WI38 (cell line): Measurements from ENCODE around the gene VTA1.
"Not testable (repeated sequence)": the region's sequence is repeated elsewhere in the genome, so short reads cannot be mapped to it uniquely, and the experiment has no call there.

Source experiments
- H3K4me3 ChIP-seq: 2 replicates; pipeline ENCODE4 v1.5.1; 2011; ENCODE audit warnings: low read depth, mild to moderate bottlenecking, control low read depth, low read length
- CTCF ChIP-seq: IDR thresholded peaks from 2 replicates; pipeline ENCODE4 v1.5.1; 2012; ENCODE audit warnings: low read depth, mild to moderate bottlenecking, control low read depth, low read length

Gene VTA1, protein sequence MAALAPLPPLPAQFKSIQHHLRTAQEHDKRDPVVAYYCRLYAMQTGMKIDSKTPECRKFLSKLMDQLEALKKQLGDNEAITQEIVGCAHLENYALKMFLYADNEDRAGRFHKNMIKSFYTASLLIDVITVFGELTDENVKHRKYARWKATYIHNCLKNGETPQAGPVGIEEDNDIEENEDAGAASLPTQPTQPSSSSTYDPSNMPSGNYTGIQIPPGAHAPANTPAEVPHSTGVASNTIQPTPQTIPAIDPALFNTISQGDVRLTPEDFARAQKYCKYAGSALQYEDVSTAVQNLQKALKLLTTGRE

GRCh38 chr6:142146828-142147662, at the start of gene VTA1, which contains the start of gene NMBR:
Gene VTA1, plus strand, starts transcription at chr6:142147263. Its CDS starts 25 bp downstream, at chr6:142147288.
Gene NMBR, minus strand, starts transcription at chr6:142147122. Its CDS starts 58,464 bp downstream, at chr6:142088658.
- H3K4me3 ChIP-seq: peak within 1 kb of the TSS; percentile 83
- peak; percentile 82 for TF ChIP-seq CTCF

DNA sequence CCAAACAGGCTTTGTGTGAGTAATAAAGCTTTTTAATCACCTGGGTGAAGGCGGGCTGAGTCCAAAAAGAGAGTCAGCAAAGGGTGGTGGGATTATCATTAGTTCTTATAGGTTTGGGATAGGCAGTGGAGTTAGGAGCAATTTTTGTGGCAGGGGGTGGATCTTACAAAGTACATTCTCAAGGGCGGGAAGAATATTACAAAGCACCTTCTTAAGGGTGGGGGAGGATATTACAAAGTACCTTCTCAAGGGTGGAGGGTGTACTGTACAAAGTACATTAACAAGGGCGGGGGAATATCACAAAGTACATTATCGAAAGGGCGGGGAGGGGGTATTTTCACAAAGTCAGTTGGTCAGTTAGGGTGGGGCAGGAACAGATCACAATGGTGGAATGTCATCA, 42.2 kb upstream of the VTA1 start:
- H3K4me3 ChIP-seq: not testable (repeated sequence)

DNA sequence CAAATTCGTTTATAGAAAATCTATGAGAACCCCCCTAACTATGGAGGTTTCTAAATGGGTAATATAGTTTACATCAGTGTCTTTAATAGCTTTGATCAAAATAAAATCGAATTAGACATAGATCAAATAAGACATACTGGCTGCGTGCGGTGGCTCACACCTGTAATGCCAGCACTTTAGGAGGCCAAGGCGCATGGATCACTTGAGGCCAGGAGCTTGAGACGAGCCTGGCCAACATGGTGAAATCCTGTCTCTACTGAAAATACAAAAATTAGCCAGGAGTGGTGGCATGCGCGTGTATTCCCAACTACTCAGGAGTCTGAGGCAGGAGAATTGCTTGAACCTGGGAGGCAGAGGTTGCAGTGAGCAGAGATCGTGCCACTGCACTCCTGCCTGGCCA, 36.2 kb upstream of the VTA1 start:
- not testable (repeated sequence) for H3K4me3 ChIP-seq

GRCh38 chr6:142112451-142113061, 34.5 kb upstream of the VTA1 start:
- H3K4me3 ChIP-seq: no peak overlapping the region
- peak; percentile 55 for TF ChIP-seq CTCF

DNA sequence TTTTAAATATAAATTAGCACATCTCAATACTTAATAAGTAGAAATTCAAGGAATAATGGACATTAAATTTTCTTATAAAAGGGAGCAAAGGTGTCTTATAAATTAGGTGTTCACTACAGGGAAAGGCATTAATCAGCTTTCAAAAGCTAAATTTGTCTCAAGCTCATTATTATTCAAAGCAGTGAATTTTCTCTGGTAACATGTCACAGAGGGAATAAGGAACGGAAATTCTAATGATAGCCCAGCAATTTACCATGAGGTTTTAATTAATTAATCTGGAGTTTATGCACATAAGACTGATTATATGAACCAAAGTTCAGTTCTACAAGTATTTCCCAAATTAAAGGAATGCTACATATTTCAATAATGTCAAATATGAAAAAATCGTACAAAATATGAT, 29.7 kb upstream of the VTA1 start:
- H3K4me3 ChIP-seq: no peak overlapping the region
- no peak for TF ChIP-seq CTCF

GRCh38 chr6:142118328-142118727, 28.7 kb upstream of the VTA1 start:
- no peak for TF ChIP-seq CTCF
- H3K4me3 ChIP-seq: no peak overlapping the region

- H3K4me3 ChIP-seq: no peak overlapping the region
- no peak for TF ChIP-seq CTCF
These were observed 28.1 kb upstream of the VTA1 start for GRCh38 chr6:142118925-142119324.

DNA sequence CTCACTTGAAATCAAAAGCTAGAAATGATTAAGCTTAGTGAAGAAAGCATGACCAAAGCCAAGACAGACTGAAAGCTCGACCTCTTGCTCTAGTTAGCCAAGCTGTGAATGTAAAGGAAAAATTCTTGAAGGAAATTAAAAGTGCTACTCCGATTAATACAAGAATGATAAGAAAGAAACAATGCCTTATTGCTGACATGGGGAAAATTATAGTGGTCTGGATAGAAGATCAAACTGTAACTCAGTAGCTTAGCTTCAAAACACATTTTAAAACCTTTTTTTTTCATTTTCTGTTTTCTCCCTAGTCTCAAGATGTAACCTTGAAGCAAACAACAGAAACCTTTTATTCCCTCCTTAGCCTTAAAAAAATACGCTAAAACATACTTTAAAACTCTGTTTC, 25.7 kb upstream of the VTA1 start:
- no peak overlapping the region for H3K4me3 ChIP-seq
- TF ChIP-seq CTCF: no peak
